H1 (cell line): ENCODE results near the gene PGF. TPM values are rescaled to one million over a fixed set of nuclear protein-coding genes. Genes with fewer than 3 reads are reported as not detected.

Experiments used
- CTCF ChIA-PET: fragments of 300-600 bp; sonication (Branson Sonifier 250); formaldehyde crosslinking; loops from one replicate; lab custom pipeline; 2021; ENCODE audit not compliant: partially characterized antibody; lab: Charles Lee
- POLR2A ChIA-PET: fragments of 300-600 bp; sonication (Branson Sonifier 250); formaldehyde crosslinking; loops from one replicate; lab custom pipeline; 2021; ENCODE audit warnings: inconsistent platforms; ENCODE audit not compliant: partially characterized antibody; lab: Charles Lee
- DNase-seq, 2 experiments: peaks; one replicate each; pipeline versions ENCODE4 v3.0.0 to v3.0.0-alpha.2; 2010 to 2022; ENCODE audit warnings: low spot score in 2 of 2, low read depth in 1 of 2, mixed read lengths in 1 of 2
- FAIRE-seq: peaks from 2 replicates; lab custom pipeline; 2011; peaks lifted over from hg19 to GRCh38; lab: Jason Lieb, UNC
- H2AFZ ChIP-seq: 2 replicates; pipeline ENCODE4 v1.8.1; 2012; ENCODE audit warnings: low read length, inconsistent platforms
- H2AK5ac ChIP-seq: 2 replicates; pipeline ENCODE4 v1.6.1; 2013; ENCODE audit warnings: low read depth, low read length
- H2BK120ac ChIP-seq: replicated peaks from 2 replicates; pipeline ENCODE3; 2013; ENCODE audit warnings: low read depth, low read length, inconsistent platforms
- H2BK12ac ChIP-seq: 2 replicates; pipeline ENCODE4 v1.6.1; 2013; ENCODE audit warnings: low read depth, low read length
- H2BK15ac ChIP-seq: 2 replicates; pipeline ENCODE4 v1.6.1; 2013; ENCODE audit warnings: low read length
- H2BK20ac ChIP-seq: 2 replicates; pipeline ENCODE4 v1.6.1; 2013; ENCODE audit warnings: low read length
- H2BK5ac ChIP-seq: 2 replicates; pipeline ENCODE4 v1.6.1; 2013; ENCODE audit warnings: low read depth, low read length
- H3K14ac ChIP-seq: 2 replicates; pipeline ENCODE4 v1.6.1; 2013; ENCODE audit warnings: inconsistent platforms; ENCODE audit not compliant: insufficient read length
- H3K18ac ChIP-seq: 2 replicates; pipeline ENCODE4 v1.6.1; 2013; ENCODE audit warnings: low read length; ENCODE audit errors: extremely low read depth
- H3K23ac ChIP-seq: 2 replicates; pipeline ENCODE4 v1.6.1; 2013; ENCODE audit warnings: inconsistent platforms; ENCODE audit not compliant: insufficient read length
- H3K23me2 ChIP-seq: 2 replicates; pipeline ENCODE4 v1.6.1; 2013; ENCODE audit warnings: low read depth, low read length
- H3K27ac ChIP-seq: 2 replicates; pipeline ENCODE4 v1.6.1; 2011; ENCODE audit warnings: low read depth, low read length, inconsistent platforms
- H3K27me3 ChIP-seq, 4 experiments: replicated peaks in 1 of 4; 1 replicate in 1 of 4; 2 replicates in 3 of 4; pipeline versions ENCODE4 v1.6.1 to v1.8.1; 2011 to 2013; ENCODE audit warnings: low read length in 3 of 4, mild to moderate bottlenecking in 3 of 4, inconsistent platforms in 2 of 4, mixed read lengths in 2 of 4, moderate library complexity in 1 of 4; ENCODE audit not compliant: control insufficient read depth in 3 of 4, insufficient read depth in 3 of 4; ENCODE audit errors: extremely low read depth in 1 of 4
- H3K36me3 ChIP-seq, 4 experiments: 2 replicates each; pipeline versions ENCODE4 v1.6.1 to v1.8.1; 2011 to 2013; ENCODE audit warnings: mild to moderate bottlenecking in 4 of 4, low read length in 3 of 4, moderate library complexity in 2 of 4, control low read depth in 1 of 4, inconsistent platforms in 1 of 4; ENCODE audit not compliant: insufficient read depth in 4 of 4, control insufficient read depth in 2 of 4
- H3K4ac ChIP-seq: replicated peaks from 2 replicates; pipeline ENCODE3; 2013; ENCODE audit warnings: low read length, low read depth, mixed read lengths, inconsistent platforms; ENCODE audit not compliant: insufficient read length
- H3K4me1 ChIP-seq, 4 experiments: replicated peaks in 1 of 4; 1 replicate in 1 of 4; 2 replicates in 3 of 4; pipeline versions ENCODE4 v1.6.1 to v1.8.1; 2011 to 2013; ENCODE audit warnings: low read length in 3 of 4, inconsistent platforms in 2 of 4, mixed read lengths in 1 of 4; ENCODE audit not compliant: insufficient read depth in 4 of 4, control insufficient read depth in 3 of 4
- H3K4me2 ChIP-seq, 2 experiments: 2 replicates each; pipeline versions ENCODE4 v1.6.1 to v1.8.1; 2011 to 2013; ENCODE audit warnings: low read depth in 2 of 2, low read length in 2 of 2, control low read depth in 1 of 2, inconsistent platforms in 1 of 2, mild to moderate bottlenecking in 1 of 2; ENCODE audit not compliant: insufficient read depth in 1 of 2
- H3K4me3 ChIP-seq, 4 experiments: fragments of 200-600, 300-600 bp in 1 of 4; sonication (generic), shearing (Covaris generic), sonication (Bioruptor Twin) in 1 of 4; 2 replicates each; pipeline versions ENCODE4 v1.5.1 to v1.8.1; 2011 to 2016; ENCODE audit warnings: low read length in 4 of 4, low read depth in 3 of 4, control low read depth in 2 of 4, inconsistent platforms in 2 of 4, mild to moderate bottlenecking in 2 of 4, mixed read lengths in 1 of 4, moderate library complexity in 1 of 4; ENCODE audit not compliant: insufficient read depth in 2 of 4; ENCODE audit errors: extremely low read depth in 1 of 4
- H3K56ac ChIP-seq: replicated peaks from 2 replicates; pipeline ENCODE3; 2013; ENCODE audit warnings: low read depth, mild to moderate bottlenecking, mixed read lengths, low read length, inconsistent platforms; ENCODE audit not compliant: insufficient read length
- H3K79me1 ChIP-seq: 2 replicates; pipeline ENCODE4 v1.6.1; 2013; ENCODE audit warnings: low read depth, low read length, control low read depth
- H3K79me2 ChIP-seq, 2 experiments: 2 replicates each; pipeline versions ENCODE4 v1.6.1 to v1.8.1; 2012 to 2013; ENCODE audit warnings: low read length in 2 of 2, mild to moderate bottlenecking in 2 of 2, inconsistent platforms in 1 of 2; ENCODE audit not compliant: insufficient read depth in 2 of 2, control insufficient read depth in 1 of 2
- H3K9ac ChIP-seq, 4 experiments: replicated peaks in 1 of 4; 1 replicate in 1 of 4; 2 replicates in 3 of 4; pipeline versions ENCODE4 v1.6.1 to v1.8.1; 2011 to 2013; ENCODE audit warnings: low read depth in 3 of 4, low read length in 3 of 4, control low read depth in 2 of 4, mild to moderate bottlenecking in 2 of 4, moderate library complexity in 2 of 4, inconsistent platforms in 1 of 4; ENCODE audit errors: extremely low read depth in 1 of 4
- H3K9me3 ChIP-seq, 2 experiments: 2 replicates each; pipeline versions ENCODE4 v1.6.1 to v1.8.1; 2012 to 2013; ENCODE audit warnings: mild to moderate bottlenecking in 2 of 2, moderate library complexity in 2 of 2, control low read depth in 1 of 2, inconsistent platforms in 1 of 2, low read depth in 1 of 2, low read length in 1 of 2, mixed read lengths in 1 of 2; ENCODE audit not compliant: insufficient read depth in 2 of 2
- H4K20me1 ChIP-seq, 2 experiments: replicated peaks in 1 of 2; 2 replicates each; pipeline versions ENCODE3 to v1.8.1; 2011 to 2013; ENCODE audit warnings: inconsistent platforms in 2 of 2, low read length in 2 of 2, mild to moderate bottlenecking in 1 of 2; ENCODE audit not compliant: insufficient read depth in 2 of 2, control insufficient read depth in 1 of 2
- H4K5ac ChIP-seq: 2 replicates; pipeline ENCODE4 v1.6.1; 2013; ENCODE audit warnings: low read length, low read depth, mixed read lengths, inconsistent platforms; ENCODE audit not compliant: insufficient read length
- H4K8ac ChIP-seq: 2 replicates; pipeline ENCODE4 v1.8.0; 2013; ENCODE audit warnings: mild to moderate bottlenecking, moderate library complexity, low read length, inconsistent platforms; ENCODE audit not compliant: insufficient read depth; ENCODE audit errors: extremely low read depth
- H4K91ac ChIP-seq: replicated peaks from 2 replicates; pipeline ENCODE3; 2013; ENCODE audit warnings: low read length, mixed read lengths, inconsistent platforms; ENCODE audit not compliant: insufficient read length
- ATF3 ChIP-seq: IDR thresholded peaks from 2 replicates; pipeline ENCODE4 v1.6.1; 2011; ENCODE audit warnings: low read depth, mild to moderate bottlenecking, low read length; ENCODE audit not compliant: insufficient read depth
- BACH1 ChIP-seq: IDR thresholded peaks from 2 replicates; pipeline ENCODE4 v1.6.1; 2012; ENCODE audit warnings: low read length, improper control_type of control experiment
- EZH2 ChIP-seq: fragments of 200-600 bp; sonication (generic); IDR thresholded peaks from 2 replicates; pipeline ENCODE4 v1.7.1; 2012; ENCODE audit warnings: low read depth, mild to moderate bottlenecking, moderate library complexity, low read length, inconsistent platforms; ENCODE audit not compliant: severe bottlenecking
- HDAC2 ChIP-seq, 2 experiments: fragments of 300-600 bp in 1 of 2; sonication (generic) in 1 of 2; IDR thresholded peaks; 2 replicates each; pipeline ENCODE4 v1.6.1; 2011 to 2012; ENCODE audit warnings: low read depth in 2 of 2, low read length in 2 of 2, mild to moderate bottlenecking in 2 of 2, moderate library complexity in 2 of 2, borderline replicate concordance in 1 of 2, inconsistent platforms in 1 of 2
- KDM4A ChIP-seq: IDR thresholded peaks from one replicate; pipeline ENCODE4 v1.7.1; 2012; ENCODE audit warnings: low read depth, mild to moderate bottlenecking, moderate library complexity, low read length, inconsistent platforms; ENCODE audit not compliant: severe bottlenecking
- KDM5A ChIP-seq: fragments of 200-600 bp; IDR thresholded peaks from 2 replicates; pipeline ENCODE4 v1.7.1; 2012; ENCODE audit warnings: mild to moderate bottlenecking, low read length, inconsistent platforms, mixed read lengths
- PHF8 ChIP-seq: fragments of 200-600 bp; sonication (generic); conservative IDR thresholded peaks from 2 replicates; pipeline ENCODE4 v1.7.1; 2012; ENCODE audit warnings: low read depth, mild to moderate bottlenecking, inconsistent platforms, low read length, moderate library complexity
- RNF2 ChIP-seq: fragments of 200-900, 300-1000 bp; sonication (generic); IDR thresholded peaks from 2 replicates; pipeline ENCODE4 v1.7.1; 2016; ENCODE audit warnings: borderline replicate concordance, low read depth, mild to moderate bottlenecking, antibody characterized with exemption, low read length; ENCODE audit not compliant: poor library complexity, severe bottlenecking; ENCODE audit errors: missing control alignments
- SIRT6 ChIP-seq: IDR thresholded peaks from one replicate; pipeline ENCODE4 v1.7.1; 2012; ENCODE audit warnings: low read length, inconsistent platforms
- SP2 ChIP-seq: IDR thresholded peaks from 2 replicates; pipeline ENCODE4 v1.6.1; 2012; ENCODE audit warnings: mild to moderate bottlenecking, low read length, inconsistent platforms
- SP4 ChIP-seq: IDR thresholded peaks from 2 replicates; pipeline ENCODE4 v1.6.1; 2012; ENCODE audit warnings: low read length, inconsistent platforms
- TAF1 ChIP-seq: IDR thresholded peaks from 2 replicates; pipeline ENCODE4 v1.6.1; 2011; ENCODE audit warnings: mild to moderate bottlenecking, low read depth, low read length
- TBP ChIP-seq: IDR thresholded peaks from 2 replicates; pipeline ENCODE4 v1.6.1; 2011; ENCODE audit warnings: low read depth, low read length, improper control_type of control experiment
- WGBS, 2 experiments: shearing (Covaris generic) in 1 of 2; methylation state at CpG; one replicate each; pipeline versions ENCODE4 v1.1.6 to v1.1.7; 2013 to 2015; ENCODE audit warnings: low lambda C conversion rate in 2 of 2, mixed read lengths in 2 of 2, inconsistent platforms in 1 of 2, low coverage in 1 of 2, missing lambda C conversion rate in 1 of 2; ENCODE audit not compliant: insufficient replicate concordance in 2 of 2, insufficient coverage in 1 of 2, insufficient read length in 1 of 2; ENCODE audit errors: extremely low coverage in 1 of 2, missing lambda C conversion rate in 1 of 2; 5-methylcytosine and 5-hydroxymethylcytosine counted together
- polyA plus RNA-seq, 7 experiments: library from polyadenylated mRNA; depleted of rRNA in 3 of 7; stranded (reverse) in 5 of 7; unstranded in 2 of 7; fragments of >200 nt in 5 of 7; fragments of 200-250 nt in 2 of 7; gene quantifications; 1 replicate in 5 of 7; 2 replicates in 1 of 7; 4 replicates in 1 of 7; pipeline versions ENCODE4 v1.2.1 to v1.2.3, GENCODE V29; 2011 to 2013; ENCODE audit warnings: missing spikeins in 2 of 7, mixed read lengths in 2 of 7
- total RNA-seq: library from RNA; stranded (reverse); fragmentation: NEBNext Ultra II Directional; extraction: Animal tissue kit (Norgen Biotek cat#: 25700); gene quantifications from 2 replicates; pipeline ENCODE4 v1.2.1, GENCODE V29; 2021

Gene PGF
- total and polyA plus RNA-seq, 2 of the 8 experiments (the other 6 are each of a cell fraction or from before 2014, with no cell fraction given), result 2.1 to 4.1 TPM

GRCh38 chr14:74908861-74909341 lies 46.5 kb downstream of the PGF start:
- ChIA-PET POLR2A (interaction anchor here (1.0 to 6.8 kb wide), 12 partner anchors 8 to 561 kb away, joined by 3 to 80 read pairs (median 5); partner anchors contain the start of genes RPS6KL1, VRTN and ZC2HC1C), CTCF (interaction anchor here (1.0 to 24.8 kb wide), 10 partner anchors 9 to 178 kb away, joined by 3 to 509 read pairs (median 38); partner anchors contain the start of genes PROX2 and RPS6KL1)
- 93% methylated on average over 9 of the region's 9 CpGs; no CpG with 5 or more reads in 1 of the 2 experiments for WGBS, 2 experiments
- Histone ChIP-seq H3K9me3 (no peaks in the 10 kb centered on the region), H4K8ac (no peak overlapping the region; the same call in 1 of the 2 replicates), H3K4me1 (no peaks in the 10 kb centered on the region; a peak in 1 of 7 replicates), H4K91ac (no peak overlapping the region), H2AFZ (no peak overlapping the region), H3K23ac (no peak overlapping the region), H3K9ac (no peak overlapping the region), H2AK5ac (no peak overlapping the region), H2BK12ac (no peak overlapping the region), H3K23me2 (no peaks in the 10 kb centered on the region), H3K27ac (no peak overlapping the region), H2BK120ac (no peak overlapping the region), H3K36me3 (peaks cover 0 to 6% (median under 1%) of the 10 kb centered on the region in 4 experiments; a peak in 5 of 8 replicates), H3K79me1 (no peaks in the 10 kb centered on the region), H3K4ac (no peak overlapping the region), H3K4me2 (no peak overlapping the region), H3K56ac (no peak overlapping the region), H4K20me1 (peaks cover 2 to 8% of the 10 kb centered on the region in 2 experiments), H3K4me3 (no peak overlapping the region), H2BK5ac (no peak overlapping the region), H2BK20ac (no peak overlapping the region), H3K14ac (no peak overlapping the region), H2BK15ac (no peak overlapping the region), H3K79me2 (no peaks in the 10 kb centered on the region), H3K27me3 (no peaks in the 10 kb centered on the region), H3K18ac (no peak overlapping the region), H4K5ac (no peak overlapping the region)
- FAIRE-seq (no peak), DNase-seq (no peak)
- TF ChIP-seq ATF3 (no peak), HDAC2 (IDR thresholded peaks at IDR 0.05; ENCODE audit: borderline replicate concordance in 1 of 2, low read depth in 2 of 2, low read length in 2 of 2) (no peak), SIRT6 (no peak), BACH1 (no peak), TAF1 (no peak), TBP (no peak), EZH2 (no peak), PHF8 (no peak), SP4 (no peak), RNF2 (no peak), KDM5A (no peak), KDM4A (no peak), SP2 (no peak)
